Neural cell (in vitro differentiated cells): Measurements from ENCODE around the gene NDUFAF4.

Experiments
- CTCF ChIP-seq: fragments of 450-650 bp; IDR thresholded peaks from 2 replicates; pipeline ENCODE4 v1.5.1; 2014; ENCODE audit warnings: antibody characterized with exemption, mild to moderate bottlenecking, moderate library complexity; ENCODE audit not compliant: poor library complexity, severe bottlenecking
- EZH2 ChIP-seq: fragments of 200-600, 300-800 bp; shearing (Covaris generic), sonication (generic); IDR thresholded peaks from 2 replicates; pipeline ENCODE4 v1.6.1; 2014; ENCODE audit warnings: antibody characterized with exemption, low read length, borderline replicate concordance, mild to moderate bottlenecking; ENCODE audit not compliant: insufficient read depth, poor library complexity, severe bottlenecking
- MXI1 ChIP-seq: fragments of 450-650 bp; conservative IDR thresholded peaks from 2 replicates; pipeline ENCODE4 v1.6.1; 2014; ENCODE audit warnings: antibody characterized with exemption, mild to moderate bottlenecking; ENCODE audit not compliant: poor library complexity, severe bottlenecking
- POLR2AphosphoS5 ChIP-seq: IDR thresholded peaks from 2 replicates; pipeline ENCODE4 v1.6.1; 2012

GRCh38 chr6:96899019-96899418 lies 1.3 kb upstream of the NDUFAF4 start:
- TF ChIP-seq CTCF (peak; percentile 78), POLR2AphosphoS5 (no peak), EZH2 (no peak), MXI1 (no peak)
